ENCODE data around the gene ALDH16A1. TPM values are rescaled to one million over a fixed set of nuclear protein-coding genes. Genes with fewer than 3 reads are reported as not detected.

Gene ALDH16A1
- 61.4 and 61.6 TPM in 2 replicates for total RNA-seq

- Mint-ChIP-seq H3K27ac (peak within 1 kb of the TSS; percentile 100), H3K27me3 (no peaks in the 10 kb centered on the region), H3K36me3 (ENCODE audit: low read depth) (peaks cover 65% of the 10 kb centered on the region), H3K4me1 (peaks cover 56% of the 10 kb centered on the region), H3K9me3 (no peaks in the 10 kb centered on the region), H3K4me3 (peak within 1 kb of the TSS; percentile 99)
- ChIA-PET POLR2A (interaction anchor here (0.6 to 10.9 kb wide), 30 partner anchors 11 to 459 kb away, joined by 3 to 193 read pairs (median 4); partner anchors contain the start of genes CD37, FLT3LG, FUZ and KASH5), CTCF (interaction anchor here (0.8 to 1.7 kb wide), 3 partner anchors 17 to 145 kb away, joined by 3 to 9 read pairs (median 5); no protein-coding TSS in a partner anchor)
- intact Hi-C loops (cut with micrococcal nuclease) = loop anchor here (1.0 to 10.0 kb wide), 14 partner anchors 16 to 874 kb away; partner anchors contain the start of genes AKT1S1, BCL2L12, C19orf73 and IRF3
- DNase-seq (peak; percentile 96), ATAC-seq (ENCODE audit: low read depth) (peak; percentile 82)
- no peak for TF ChIP-seq CTCF (IDR thresholded peaks at IDR 0.05)
Observed at GRCh38 chr19:49453013-49453756, at the start of gene ALDH16A1. Gene ALDH16A1 (plus strand): TSS chr19:49453225. CDS start chr19:49453332, 107 bp downstream.

GRCh38 chr19:49403404-49404187, 49.4 kb upstream of the ALDH16A1 start:
- CTCF ChIA-PET = interaction anchor here (0.6 to 1.5 kb wide), 4 partner anchors 12 to 178 kb away, joined by 3 to 7 read pairs (median 3); no protein-coding TSS in a partner anchor
- no peak overlapping the region for H3K4me3 Mint-ChIP-seq
- H3K36me3 Mint-ChIP-seq (ENCODE audit: low read depth) = no peaks in the 10 kb centered on the region
- peak overlapping the region; percentile 77 for H3K27ac Mint-ChIP-seq
- H3K9me3 Mint-ChIP-seq = no peaks in the 10 kb centered on the region
- H3K4me1 Mint-ChIP-seq = peaks cover 28% of the 10 kb centered on the region
- TF ChIP-seq CTCF (IDR thresholded peaks at IDR 0.05) = no peak
- ATAC-seq (ENCODE audit: low read depth) = peak; percentile 87
- DNase-seq = no peak
- POLR2A ChIA-PET = interaction anchor here (0.5 to 1.7 kb wide), 10 partner anchors 12 to 410 kb away, joined by 3 to 5 read pairs (median 3); partner anchors contain the start of genes ALDH16A1, CD37, PIH1D1 and RUVBL2
- intact Hi-C loops (cut with micrococcal nuclease) = loop anchor here (1.0 kb wide), 1 partner anchor 12 kb away; no protein-coding TSS in a partner anchor
- H3K27me3 Mint-ChIP-seq = no peaks in the 10 kb centered on the region

GRCh38 chr19:49407079-49407478, 45.9 kb upstream of the ALDH16A1 start:
- peaks cover 61% of the 10 kb centered on the region for H3K4me1 Mint-ChIP-seq
- no peak for ATAC-seq (ENCODE audit: low read depth)
- intact Hi-C loops (cut with micrococcal nuclease) = no loop called here
- POLR2A ChIA-PET = interaction anchor here (0.6 to 1.0 kb wide), 3 partner anchors 51 to 89 kb away, joined by 3 to 5 read pairs (median 3); no protein-coding TSS in a partner anchor
- TF ChIP-seq CTCF (IDR thresholded peaks at IDR 0.05) = no peak
- no peaks in the 10 kb centered on the region for H3K9me3 Mint-ChIP-seq
- no peak for DNase-seq
- H3K27me3 Mint-ChIP-seq = no peaks in the 10 kb centered on the region
- no peak overlapping the region for H3K27ac Mint-ChIP-seq
- H3K36me3 Mint-ChIP-seq (ENCODE audit: low read depth) = no peaks in the 10 kb centered on the region
- no peak overlapping the region for H3K4me3 Mint-ChIP-seq
- CTCF ChIA-PET = no interaction called here

- peaks cover 64% of the 10 kb centered on the region for H3K4me1 Mint-ChIP-seq
- intact Hi-C loops (cut with micrococcal nuclease) = loop anchor here (2.0 kb wide), 1 partner anchor 15 kb away; the partner anchor contains the start of gene PTH2
- H3K27ac Mint-ChIP-seq = no peak overlapping the region
- DNase-seq (no peak), ATAC-seq (ENCODE audit: low read depth) (no peak)
- no peaks in the 10 kb centered on the region for H3K36me3 Mint-ChIP-seq (ENCODE audit: low read depth)
- POLR2A ChIA-PET = interaction anchor here (0.6 to 1.0 kb wide), 2 partner anchors 51 to 88 kb away, joined by 3 to 5 read pairs; no protein-coding TSS in a partner anchor
- CTCF ChIA-PET = no interaction called here
- no peaks in the 10 kb centered on the region for H3K27me3 Mint-ChIP-seq
- H3K9me3 Mint-ChIP-seq = no peaks in the 10 kb centered on the region
- no peak for TF ChIP-seq CTCF (IDR thresholded peaks at IDR 0.05)
- no peak overlapping the region for H3K4me3 Mint-ChIP-seq
Observed at GRCh38 chr19:49407482-49408015, 45.5 kb upstream of the ALDH16A1 start.
